HepG2 (cell line): ENCODE measurements around the gene CDC42EP5. TPM values are rescaled to one million over a fixed set of nuclear protein-coding genes. Genes with fewer than 3 reads are reported as not detected.
A peak's percentile ranks its signal among the peaks of the same experiment; 100 is the strongest.

Source experiments
- ATAC-seq: fragments of 200-7000 bp; cut with Tn5 transposase; 3 replicates; pipeline ENCODE4 v1.9.1; 2020; ENCODE audit warnings: mild to moderate bottlenecking, moderate library complexity
- BruUV-seq: library from RNA; stranded (reverse); fragments of 400-500 nt; replicated peaks from 2 replicates; lab custom pipeline; 2021; lab: Mats Ljungman, UMichigan
- CTCF ChIA-PET: fragments of 300-600 bp; formaldehyde crosslinking; extraction: SDS; loops from one replicate; lab custom pipeline; 2021; ENCODE audit warnings: low total read pairs, inconsistent platforms, low intra/inter-chr PET ratio; lab: Yijun Ruan, JAX
- POLR2A ChIA-PET: fragments of 350-600 bp; sonication (Branson Sonifier 250); formaldehyde crosslinking; loops from one replicate; lab custom pipeline; 2020; ENCODE audit warnings: antibody characterized with exemption, inconsistent platforms; lab: Yijun Ruan, JAX
- DNase-seq: peaks from one replicate; pipeline ENCODE4 v3.0.0-alpha.2; 2015; ENCODE audit warnings: low spot score
- FAIRE-seq: peaks from 3 replicates; lab custom pipeline; 2011; peaks lifted over from hg19 to GRCh38; lab: Jason Lieb, UNC
- H2AFZ ChIP-seq: one replicate; pipeline ENCODE4 v1.6.1; 2011; ENCODE audit warnings: low read length, inconsistent platforms
- H3K27ac ChIP-seq: fragments of 300-600 bp; 3 replicates; pipeline ENCODE4 v1.8.0; 2011; ENCODE audit warnings: mixed run types, mild to moderate bottlenecking, mixed read lengths, low read length, inconsistent platforms; ENCODE audit not compliant: insufficient read depth; ENCODE audit errors: extremely low read length
- H3K27me3 ChIP-seq, 2 experiments: fragments of 200-600 bp in 1 of 2; 2 replicates in 1 of 2; 3 replicates in 1 of 2; pipeline versions ENCODE4 v1.6.0 to v1.8.0; 2011; ENCODE audit warnings: low read length in 2 of 2, mild to moderate bottlenecking in 2 of 2, moderate library complexity in 2 of 2, inconsistent platforms in 1 of 2; ENCODE audit not compliant: insufficient read depth in 2 of 2, control insufficient read depth in 1 of 2
- H3K36me3 ChIP-seq, 2 experiments: fragments of 200-600 bp in 1 of 2; replicated peaks in 1 of 2; 2 replicates in 1 of 2; 3 replicates in 1 of 2; pipeline versions ENCODE4 v1.5.1 to v1.8.0; 2011; ENCODE audit warnings: low read length in 2 of 2, inconsistent platforms in 1 of 2; ENCODE audit not compliant: insufficient read depth in 2 of 2, control insufficient read depth in 1 of 2
- H3K4me1 ChIP-seq: 2 replicates; pipeline ENCODE4 v1.5.1; 2012; ENCODE audit warnings: low read length, inconsistent platforms; ENCODE audit not compliant: insufficient read depth
- H3K4me2 ChIP-seq: 2 replicates; pipeline ENCODE4 v1.6.0; 2011; ENCODE audit warnings: low read depth, low read length, inconsistent platforms
- H3K4me3 ChIP-seq, 3 experiments: fragments of 200-600 bp in 1 of 3; sonication (generic), shearing (Covaris generic) in 1 of 3; replicated peaks in 1 of 3; 2 replicates each; pipeline ENCODE4 v1.5.1; 2011 to 2016; ENCODE audit warnings: low read length in 3 of 3, inconsistent platforms in 2 of 3, low read depth in 2 of 3, mild to moderate bottlenecking in 2 of 3, control low read depth in 1 of 3, mixed read lengths in 1 of 3; ENCODE audit not compliant: insufficient read depth in 1 of 3
- H3K79me2 ChIP-seq: one replicate; pipeline ENCODE4 v1.6.1; 2011; ENCODE audit warnings: low read length, inconsistent platforms; ENCODE audit not compliant: insufficient read depth
- H3K9ac ChIP-seq: 2 replicates; pipeline ENCODE4 v1.6.0; 2011; ENCODE audit warnings: mild to moderate bottlenecking, low read depth, low read length, inconsistent platforms; ENCODE audit not compliant: insufficient read depth
- H3K9me3 ChIP-seq: 2 replicates; pipeline ENCODE4 v1.5.1; 2012; ENCODE audit warnings: mild to moderate bottlenecking, low read length
- H4K20me1 ChIP-seq: 2 replicates; pipeline ENCODE4 v1.6.0; 2011; ENCODE audit warnings: inconsistent platforms, mild to moderate bottlenecking, low read length, moderate library complexity; ENCODE audit not compliant: insufficient read depth
- ERF ChIP-seq: IDR thresholded peaks from 2 replicates; pipeline ENCODE4 v1.6.1; 2018; ENCODE audit warnings: missing biosample characterization, missing genetic modification reagents
- GPN1 ChIP-seq: sonication (generic); formaldehyde crosslinking; IDR thresholded peaks from 2 replicates; pipeline ENCODE4 v1.5.1; 2020; ENCODE audit warnings: missing genetic modification reagents, borderline replicate concordance
- HMGXB3 ChIP-seq: sonication (generic); formaldehyde crosslinking; IDR thresholded peaks from 2 replicates; pipeline ENCODE4 v1.4.0; 2020; ENCODE audit warnings: missing genetic modification reagents, borderline replicate concordance
- IRF9 ChIP-seq: sonication (generic); formaldehyde crosslinking; IDR thresholded peaks from 2 replicates; pipeline ENCODE4 v1.8.0; 2022; ENCODE audit warnings: missing genetic modification reagents, mild to moderate bottlenecking, borderline replicate concordance
- KDM2A ChIP-seq: sonication (generic); formaldehyde crosslinking; IDR thresholded peaks from 2 replicates; pipeline ENCODE4 v1.4.0; 2020; ENCODE audit warnings: low read depth, missing genetic modification reagents, borderline replicate concordance
- MTF2 ChIP-seq: sonication (generic); formaldehyde crosslinking; IDR thresholded peaks from 2 replicates; pipeline ENCODE4 v1.5.0; 2020; ENCODE audit warnings: missing genetic modification reagents, borderline replicate concordance
- PAWR ChIP-seq: sonication (generic); formaldehyde crosslinking; IDR thresholded peaks from 2 replicates; pipeline ENCODE4 v1.4.0; 2020; ENCODE audit warnings: missing genetic modification reagents, mild to moderate bottlenecking, borderline replicate concordance
- PCBP1 ChIP-seq: fragments of 200-400 bp; formaldehyde crosslinking; IDR thresholded peaks from 2 replicates; pipeline ENCODE4 v1.6.1; 2017; ENCODE audit warnings: mild to moderate bottlenecking, low read depth, low read length, borderline replicate concordance
- PREB ChIP-seq: sonication (generic); formaldehyde crosslinking; IDR thresholded peaks from 2 replicates; pipeline ENCODE4 v1.4.0; 2020; ENCODE audit warnings: missing genetic modification reagents
- RFX5 ChIP-seq: IDR thresholded peaks from 2 replicates; pipeline ENCODE4 v1.6.1; 2011; ENCODE audit warnings: low read depth, low read length, improper control_type of control experiment
- SP5 ChIP-seq: IDR thresholded peaks from 2 replicates; pipeline ENCODE4 v1.6.1; 2016; ENCODE audit warnings: low read depth, borderline replicate concordance
- TARDBP ChIP-seq: sonication (generic); formaldehyde crosslinking; IDR thresholded peaks from 2 replicates; pipeline ENCODE4 v1.8.0; 2022; ENCODE audit warnings: mild to moderate bottlenecking, missing genetic modification reagents
- TCF7L2 ChIP-seq: IDR thresholded peaks from 2 replicates; pipeline ENCODE4 v1.6.1; 2011; ENCODE audit warnings: mild to moderate bottlenecking, low read depth, low read length, moderate library complexity
- TEAD3 ChIP-seq: optimal IDR thresholded peaks from 2 replicates; pipeline ENCODE3; 2016; ENCODE audit warnings: borderline replicate concordance
- ZNF180 ChIP-seq: sonication (generic); formaldehyde crosslinking; IDR thresholded peaks from 2 replicates; pipeline ENCODE4 v1.4.0; 2020; ENCODE audit warnings: low read depth, missing genetic modification reagents, borderline replicate concordance
- ZNF326 ChIP-seq: sonication (generic); formaldehyde crosslinking; IDR thresholded peaks from 2 replicates; pipeline ENCODE4 v1.4.0; 2020; ENCODE audit warnings: missing genetic modification reagents, borderline replicate concordance
- ZNF558 ChIP-seq: sonication (generic); formaldehyde crosslinking; IDR thresholded peaks from 2 replicates; pipeline ENCODE4 v1.9.0; 2022; ENCODE audit warnings: mild to moderate bottlenecking, missing genetic modification reagents, borderline replicate concordance
- ZNF772 ChIP-seq: sonication (generic); formaldehyde crosslinking; IDR thresholded peaks from 2 replicates; pipeline ENCODE4 v1.5.0; 2020; ENCODE audit warnings: mild to moderate bottlenecking, missing genetic modification reagents
- WGBS: methylation state at CpG from one replicate; pipeline ENCODE4 v1.1.6; 2017; ENCODE audit warnings: low lambda C conversion rate; 5-methylcytosine and 5-hydroxymethylcytosine counted together
- in situ Hi-C: cut with HindIII; loops from 2 replicates; pipeline ENCODE4 v1.10.0; 2017; ENCODE audit warnings: low pct_unique_long_range_greater_than_20kb; ENCODE audit not compliant: extremely low pct_ligation_motif_present
- intact Hi-C: fragments of 100-400 bp; cut with micrococcal nuclease; formaldehyde crosslinking; loops from one replicate; pipeline ENCODE4 v1.10.0; 2022; ENCODE audit not compliant: unreplicated experiment
- polyA plus RNA-seq, 8 experiments: library from polyadenylated mRNA; depleted of rRNA in 3 of 8; stranded (reverse) in 7 of 8; unstranded in 1 of 8; fragments of >200 nt; fragmentation: Illumina TruSeq in 4 of 8; extraction: Trizol in 4 of 8; gene quantifications; 2 replicates each; pipeline versions ENCODE4 v1.2.1 to v1.2.3, GENCODE V29; 2011 to 2016; ENCODE audit warnings: low read depth in 4 of 8, missing spikeins in 1 of 8, mixed read lengths in 1 of 8; ENCODE audit not compliant: insufficient read depth in 1 of 8
- total RNA-seq, 5 experiments: library from RNA; depleted of rRNA; stranded (reverse); fragments of >200 nt; fragmentation: Illumina TruSeq; extraction: Trizol; gene quantifications; 2 replicates each; pipeline ENCODE4 v1.2.3, GENCODE V29; 2016; ENCODE audit warnings: low read depth in 1 of 5

The CDC42EP5 gene
- total and polyA plus RNA-seq, 2 of the 13 experiments (the other 11 are each of a cell fraction or from before 2014, with no cell fraction given), result 0.41 to 1.6 TPM

GRCh38 chr19:54439174-54439851 is 33.8 kb downstream of the CDC42EP5 start:
- FAIRE-seq, result peak; percentile 67
- no peaks in the 10 kb centered on the region for H3K27me3 ChIP-seq
- H4K20me1 ChIP-seq, result peaks cover 4% of the 10 kb centered on the region; the same call in 1 of the 2 replicates
- peaks cover 0 to 1% of the 10 kb centered on the region in 2 experiments; a peak in 2 of 5 replicates for H3K36me3 ChIP-seq
- ChIA-PET POLR2A (interaction anchor here (1.1 to 3.0 kb wide), 4 partner anchors 10 to 23 kb away, joined by 3 to 15 read pairs (median 8); partner anchors contain the start of gene LENG8), CTCF (interaction anchor here (0.9 to 1.5 kb wide), 3 partner anchors 24 to 48 kb away, joined by 3 to 6 read pairs (median 3); partner anchors contain the start of gene TTYH1)
- no peaks in the 10 kb centered on the region for H3K9me3 ChIP-seq
- no peaks in the 10 kb centered on the region; the same call in 1 of the 2 replicates for H3K4me1 ChIP-seq
- no peak overlapping the region for H3K4me2 ChIP-seq
- H3K9ac ChIP-seq, result no peak overlapping the region
- no peak overlapping the region for H3K27ac ChIP-seq
- ATAC-seq, result peak; percentile 94
- no peak overlapping the region for H2AFZ ChIP-seq
- intact Hi-C loops (no loop called here), in situ Hi-C loops (no loop called here)
- no peak overlapping the region for H3K4me3 ChIP-seq
- 87% methylated on average over 9 of the region's 15 CpGs for WGBS
- no peaks in the 10 kb centered on the region for H3K79me2 ChIP-seq
- BruUV-seq, result no TSS peak
- peak; percentile 56 for DNase-seq
- TF ChIP-seq RFX5 (no peak), ZNF558 (no peak), ERF (CRISPR knock-in tag) (no peak), TARDBP (no peak), TCF7L2 (no peak), SP5 (CRISPR knock-in tag) (no peak), ZNF326 (CRISPR knock-in tag) (no peak), PAWR (CRISPR knock-in tag) (no peak), HMGXB3 (CRISPR knock-in tag) (no peak), KDM2A (CRISPR knock-in tag) (peak; percentile 52; the same call in 1 of the 2 replicates), TEAD3 (CRISPR knock-in tag) (no peak), IRF9 (CRISPR knock-in tag) (no peak), PCBP1 (no peak), ZNF180 (CRISPR knock-in tag) (no peak), PREB (no peak), MTF2 (no peak), ZNF772 (CRISPR knock-in tag) (no peak), GPN1 (CRISPR knock-in tag) (no peak)
